ENCODE data around the gene GTF2H2C.

- TF ChIP-seq CTCF (conservative IDR thresholded peaks at IDR 0.05; ENCODE audit: low read depth in 2 of 2) (no peak), STAT1 (IDR thresholded peaks at IDR 0.05; ENCODE audit: unreplicated experiment) (no peak), EZH2phosphoT487 (IDR thresholded peaks at IDR 0.05; ENCODE audit: unreplicated experiment) (no peak)
Measured at GRCh38 chr5:69519285-69519684, 40.7 kb upstream of the GTF2H2C start.

Data from GM23338 (cell line).